Measurements from ENCODE around the gene MIA2.
"Not testable (repeated sequence)": the region's sequence is repeated elsewhere in the genome, so short reads cannot be mapped to it uniquely, and the experiment has no call there.

The MIA2 gene

DNA sequence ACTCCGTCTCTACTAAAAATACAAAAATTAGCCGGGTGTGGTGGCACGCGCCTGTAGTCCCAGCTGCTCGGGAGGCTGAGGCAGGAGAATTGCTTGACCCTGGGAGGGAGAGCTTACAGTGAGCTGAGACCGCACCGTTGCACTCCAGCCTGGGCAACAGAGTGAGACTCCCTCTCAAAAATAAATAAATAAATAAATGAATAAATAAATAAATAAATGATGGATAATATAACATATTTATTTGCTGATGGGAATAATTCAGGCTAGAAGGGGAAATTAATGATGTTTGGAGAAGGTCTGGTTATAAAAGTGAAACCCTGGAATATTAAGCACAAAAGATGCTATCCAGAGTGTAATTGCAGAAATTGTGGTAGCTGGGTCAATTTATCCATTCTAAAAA, 107.4 kb downstream of the MIA2 start:
- not testable (repeated sequence) for DNase-seq (ENCODE audit: low spot score)

- no peak for DNase-seq (ENCODE audit: low spot score)
Measured at GRCh38 chr14:39342768-39343167, 109.1 kb downstream of the MIA2 start.

GRCh38 chr14:39343614-39344013, 109.9 kb downstream of the MIA2 start:
- no peak for DNase-seq (ENCODE audit: low spot score)

DNA sequence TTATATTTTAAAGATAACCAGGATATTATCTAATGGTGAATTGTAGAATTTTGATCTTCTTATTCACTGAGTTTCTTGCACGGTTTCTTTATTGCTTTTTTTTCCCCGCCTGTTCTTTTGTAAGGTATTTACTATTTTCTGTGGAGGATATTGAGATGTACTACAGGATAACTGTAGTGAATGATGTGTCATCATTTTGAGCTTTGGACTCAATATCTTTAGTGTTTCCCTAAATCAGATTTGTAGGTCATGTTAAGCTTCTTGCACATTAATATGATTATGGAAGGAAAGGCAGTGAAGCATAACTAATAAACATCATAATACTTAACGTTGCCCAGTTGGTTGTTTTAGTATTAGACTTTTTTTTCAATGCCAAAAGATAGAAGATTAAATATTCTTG, 117.2 kb downstream of the MIA2 start:
- DNase-seq (ENCODE audit: low spot score), result no peak

- no peak for DNase-seq (ENCODE audit: low spot score)
Measured at GRCh38 chr14:39351708-39352107, 118.0 kb downstream of the MIA2 start.

DNA sequence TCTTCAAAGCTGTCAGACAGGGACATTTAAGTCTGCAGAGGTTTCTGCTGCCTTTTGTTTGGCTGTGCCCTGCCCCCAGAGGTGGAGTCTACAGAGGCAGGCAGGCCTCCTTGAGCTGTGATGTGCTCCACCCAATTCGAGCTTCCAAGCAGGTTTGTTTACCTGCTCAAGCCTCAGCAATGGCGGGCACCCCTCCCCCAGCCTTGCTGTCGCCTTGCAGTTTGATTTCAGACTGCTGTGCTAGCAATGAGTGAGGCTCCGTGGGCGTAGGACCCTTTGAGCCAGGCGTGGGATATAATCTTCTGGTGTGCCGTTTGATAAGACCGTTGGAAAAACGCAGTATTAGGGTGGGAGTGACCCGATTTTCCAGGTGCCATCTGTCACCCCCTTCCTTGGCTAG, 125.4 kb downstream of the MIA2 start:
- DNase-seq (ENCODE audit: low spot score), result not testable (repeated sequence)

DNA sequence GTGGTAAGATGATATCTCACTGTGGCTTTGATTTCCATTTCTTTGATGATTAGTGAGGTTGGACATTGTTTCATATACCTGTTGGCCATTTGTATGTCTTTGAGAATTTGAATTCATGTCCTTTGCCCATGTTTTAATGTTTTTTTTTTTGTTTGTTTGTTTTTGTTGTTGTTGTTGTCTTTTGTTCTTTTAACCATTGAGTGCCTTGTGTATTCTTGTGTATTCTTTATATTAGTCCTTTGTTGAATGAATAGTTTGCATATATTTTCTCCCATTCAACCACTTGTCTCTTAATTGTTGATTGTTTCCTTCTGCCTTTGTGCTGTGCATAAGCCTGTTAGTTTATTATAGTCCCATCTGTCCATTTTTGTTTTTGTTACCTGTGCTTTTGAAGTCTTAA, 126.6 kb downstream of the MIA2 start:
- DNase-seq (ENCODE audit: low spot score), result no peak

DNA sequence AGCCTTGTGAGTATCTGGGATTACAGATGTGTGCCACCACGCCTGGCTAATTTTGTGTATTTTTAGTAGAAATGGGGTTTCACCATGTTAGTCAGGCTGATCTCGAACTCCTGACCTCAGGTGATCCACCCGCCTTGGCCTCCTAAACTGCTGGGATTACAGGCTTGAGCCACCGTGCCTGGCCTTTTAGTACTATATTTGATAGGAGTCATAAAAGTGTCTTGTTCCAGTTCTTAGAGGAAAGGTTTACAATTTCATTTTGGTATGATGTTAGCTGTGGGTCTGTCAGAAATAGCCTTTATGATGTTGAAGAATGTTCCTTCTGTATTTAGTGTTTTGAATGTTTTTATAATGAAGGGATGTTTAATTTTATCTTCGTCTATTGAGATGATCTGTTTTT, 127.8 kb downstream of the MIA2 start:
- not testable (repeated sequence) for DNase-seq (ENCODE audit: low spot score)

- DNase-seq (ENCODE audit: low spot score), result no peak
Measured at GRCh38 chr14:39364509-39364908, 130.8 kb downstream of the MIA2 start.

- DNase-seq (ENCODE audit: low spot score), result no peak
Measured at GRCh38 chr14:39365354-39365753, 131.6 kb downstream of the MIA2 start.

GRCh38 chr14:39366460-39367386, 133.0 kb downstream of the MIA2 start:
- no peak for DNase-seq (ENCODE audit: low spot score)

DNA sequence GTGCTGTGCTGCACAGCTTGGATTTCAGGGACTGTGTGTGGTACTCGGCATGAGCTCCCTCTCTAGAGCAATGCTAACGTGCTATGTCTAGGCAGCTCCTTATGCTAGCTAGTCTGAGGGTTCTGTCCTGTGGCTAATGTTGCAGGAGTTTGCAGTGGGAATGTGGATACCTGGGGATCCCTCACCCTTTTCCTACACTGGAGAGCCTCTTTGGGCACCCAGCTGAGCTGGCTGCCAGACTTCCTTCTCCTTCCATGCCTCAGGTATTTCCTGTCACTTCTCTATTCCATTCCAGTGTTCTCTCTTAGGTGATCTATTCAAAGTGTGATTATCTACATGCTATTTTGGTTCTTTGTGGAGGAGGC, 133.7 kb downstream of the MIA2 start:
- no peak for DNase-seq (ENCODE audit: low spot score)

DNA sequence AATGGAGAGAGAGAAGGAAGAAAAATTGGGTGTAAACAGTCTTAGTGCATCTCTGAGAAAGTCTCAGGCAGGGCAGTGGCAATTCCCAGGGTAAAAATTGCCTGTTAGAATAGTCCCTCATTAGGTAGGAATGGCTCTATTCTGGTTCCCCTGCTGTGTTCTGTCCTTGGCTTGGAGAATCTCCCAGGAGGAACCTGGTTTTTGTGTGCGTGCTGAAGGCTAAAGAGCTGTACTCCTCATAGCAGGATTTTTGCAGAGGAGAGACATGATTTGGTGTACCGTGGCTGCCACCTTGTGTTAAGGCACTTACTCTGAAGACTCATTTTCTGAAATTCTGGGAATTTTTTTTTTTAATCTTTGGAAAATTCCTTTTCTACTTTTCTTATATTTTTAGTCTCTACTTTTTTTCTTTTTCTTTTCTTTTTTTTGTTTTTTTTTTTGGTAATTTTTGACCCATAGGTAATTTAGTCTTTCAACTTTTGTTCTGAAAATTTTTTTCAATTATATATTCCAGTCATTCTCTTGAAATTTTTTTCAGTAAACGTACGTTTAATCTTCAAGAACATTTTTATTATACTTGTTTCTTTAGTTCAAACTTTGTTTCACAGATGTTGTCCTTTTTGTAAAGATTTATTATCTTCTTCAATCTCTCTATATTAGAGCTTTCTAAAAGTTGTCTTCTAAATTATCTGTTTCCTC, 134.7 kb downstream of the MIA2 start:
- DNase-seq (ENCODE audit: low spot score), result peak; percentile 88

- DNase-seq (ENCODE audit: low spot score), result no peak
Measured at GRCh38 chr14:39369029-39369428, 135.3 kb downstream of the MIA2 start.

- no peak for DNase-seq (ENCODE audit: low spot score)
Measured at GRCh38 chr14:39370415-39370814, 136.7 kb downstream of the MIA2 start.

DNA sequence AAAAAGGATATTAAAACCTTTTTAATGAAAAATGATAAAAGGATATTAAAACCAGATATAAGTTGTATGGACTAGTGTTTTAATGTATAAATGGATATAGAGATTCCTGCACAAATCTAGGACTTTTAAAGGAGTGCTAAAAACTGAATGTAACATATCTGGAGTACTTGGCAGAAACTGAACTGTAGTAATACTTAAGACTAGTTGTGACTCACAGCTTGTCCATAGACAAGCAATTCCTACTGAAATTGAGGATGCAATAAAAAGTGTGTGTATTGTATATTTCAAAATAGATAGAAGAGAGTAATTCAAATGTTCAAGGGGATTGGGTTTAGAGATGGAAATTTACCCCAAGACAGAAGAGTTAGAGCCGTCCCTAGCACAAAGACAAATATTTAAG, 138.9 kb downstream of the MIA2 start:
- no peak for DNase-seq (ENCODE audit: low spot score)

- no peak for DNase-seq (ENCODE audit: low spot score)
Measured at GRCh38 chr14:39374851-39375250, 141.1 kb downstream of the MIA2 start.

DNA sequence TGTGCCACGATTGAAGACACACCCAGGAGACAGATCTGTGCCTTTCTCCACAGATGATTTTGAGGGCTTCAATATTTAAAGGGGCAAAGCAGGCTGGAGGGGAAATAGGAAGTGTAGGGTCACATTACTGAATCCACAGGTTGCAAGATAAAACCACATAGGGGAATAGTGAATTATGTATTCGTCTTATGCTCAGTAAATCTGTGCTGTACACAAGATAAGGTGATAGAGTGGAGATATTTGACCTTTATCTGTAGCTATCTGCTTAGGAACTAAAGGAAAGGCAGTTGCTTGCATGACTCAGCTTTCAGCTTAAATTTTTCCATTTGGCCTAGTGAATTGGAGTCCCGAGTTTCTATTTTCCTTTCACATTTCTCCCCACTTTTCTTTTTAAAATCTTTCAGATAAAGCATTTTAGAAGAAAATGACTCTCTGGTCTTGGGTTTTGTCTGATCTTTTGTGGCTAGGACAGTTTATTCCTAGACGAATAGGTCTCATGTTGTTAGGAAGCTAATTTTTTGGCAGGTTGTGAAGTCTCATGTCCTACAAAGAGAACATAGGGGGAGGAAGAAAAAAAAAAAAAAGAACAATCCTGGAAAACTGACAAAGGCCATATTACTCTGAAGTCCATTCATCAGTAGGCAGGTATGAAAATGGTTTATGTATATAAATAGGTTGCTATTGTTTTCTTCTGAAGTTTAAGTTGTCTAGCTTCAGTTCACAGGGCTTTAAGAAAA, 143.1 kb downstream of the MIA2 start:
- no peak for DNase-seq (ENCODE audit: low spot score)

DNA sequence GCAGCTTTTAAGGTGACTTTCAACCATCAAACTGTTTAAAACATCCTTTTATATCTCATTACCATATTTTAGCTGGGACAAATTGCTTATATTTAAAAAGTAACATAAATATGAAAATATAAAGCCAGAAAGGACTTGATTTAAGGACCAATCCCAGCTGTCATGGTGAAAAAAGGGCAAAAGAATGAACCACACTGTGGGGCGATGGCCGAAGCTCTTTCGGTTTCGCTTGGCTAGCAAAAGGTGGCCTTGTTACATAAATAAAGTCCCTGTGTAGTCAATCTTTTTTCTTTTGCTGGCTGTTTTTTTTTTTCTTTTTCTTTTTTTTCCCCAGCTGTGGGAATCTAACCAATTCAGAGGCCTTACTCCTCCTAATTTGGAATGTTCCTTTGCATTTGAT, 147.7 kb downstream of the MIA2 start:
- DNase-seq (ENCODE audit: low spot score), result no peak

GRCh38 chr14:39382463-39382862, 148.7 kb downstream of the MIA2 start:
- DNase-seq (ENCODE audit: low spot score), result no peak

DNA sequence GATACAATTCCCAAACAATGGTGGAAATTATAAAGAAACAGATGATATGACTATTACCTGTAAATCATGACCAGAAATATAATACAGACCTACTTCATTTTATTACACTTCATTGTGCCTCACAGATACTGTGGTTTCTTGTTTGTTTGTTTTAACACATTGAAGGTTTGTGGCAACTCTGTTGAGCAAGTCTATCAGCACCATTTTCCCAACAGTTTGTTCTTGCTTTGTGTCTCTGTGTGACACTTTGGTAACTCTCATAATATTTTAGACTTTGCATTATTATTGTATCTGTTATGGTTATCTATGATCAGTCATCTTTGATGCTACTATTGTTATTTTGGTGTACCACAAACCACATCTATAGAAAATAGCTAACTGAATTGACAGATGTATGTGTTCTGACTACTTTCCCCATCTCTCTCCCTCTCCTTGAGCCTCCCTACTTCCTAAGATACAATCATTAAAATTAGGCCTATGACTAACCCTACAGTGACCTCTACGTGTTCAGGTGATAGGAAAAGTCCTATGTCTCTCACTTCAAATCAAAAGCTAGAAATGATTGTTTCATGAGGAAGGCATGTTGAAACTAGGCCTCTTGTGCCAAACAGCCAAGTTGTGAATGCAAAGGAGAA, 149.4 kb downstream of the MIA2 start:
- DNase-seq (ENCODE audit: low spot score), result no peak

GRCh38 chr14:39383741-39384140, 150.0 kb downstream of the MIA2 start:
- no peak for DNase-seq (ENCODE audit: low spot score)

Data from cerebellar cortex (tissue), 1 donor.